SK-N-SH treated with all-trans-retinoic acid at 6 μM for 48 hours (cell line): Measurements from ENCODE around the gene NTM.

ENCODE experiments used
- ATAC-seq: fragments of 200-7000 bp; cut with Tn5 transposase; 3 replicates; pipeline ENCODE4 v1.9.1; 2020; ENCODE audit warnings: mild to moderate bottlenecking, moderate library complexity
- ARNTL ChIP-seq: fragments of 450-650 bp; formaldehyde crosslinking; IDR thresholded peaks from 2 replicates; pipeline ENCODE4 v1.5.0; 2020; ENCODE audit warnings: low read depth, mild to moderate bottlenecking, moderate library complexity, borderline replicate concordance
- BACH2 ChIP-seq: fragments of 250-450 bp; sonication (Bioruptor Pico); IDR thresholded peaks from 2 replicates; pipeline ENCODE4 v1.9.0; 2021; ENCODE audit warnings: mild to moderate bottlenecking, borderline replicate concordance
- CREB5 ChIP-seq: fragments of 250-450 bp; sonication (Bioruptor Pico); IDR thresholded peaks from 2 replicates; pipeline ENCODE4 v1.5.1; 2020; ENCODE audit warnings: low read depth, mild to moderate bottlenecking, moderate library complexity
- ESRRG ChIP-seq: fragments of 250-450 bp; sonication (Bioruptor Pico); IDR thresholded peaks from 2 replicates; pipeline ENCODE4 v1.6.1; 2021; ENCODE audit warnings: mild to moderate bottlenecking
- GLIS3 ChIP-seq: fragments of 250-450 bp; sonication (Bioruptor Pico); IDR thresholded peaks from 2 replicates; pipeline ENCODE4 v1.5.0; 2020; ENCODE audit warnings: mild to moderate bottlenecking, moderate library complexity
- ISL1 ChIP-seq: fragments of 250-450 bp; sonication (Bioruptor Pico); IDR thresholded peaks from 2 replicates; pipeline ENCODE4 v2.1.2; 2022; ENCODE audit warnings: mild to moderate bottlenecking, moderate library complexity
- OSR1 ChIP-seq: fragments of 250-450 bp; sonication (Bioruptor Pico); IDR thresholded peaks from 2 replicates; pipeline ENCODE4 v1.8.0; 2022; ENCODE audit warnings: moderate library complexity, mild to moderate bottlenecking, inconsistent platforms
- PATZ1 ChIP-seq: fragments of 250-450 bp; sonication (Bioruptor Pico); IDR thresholded peaks from 2 replicates; pipeline ENCODE4 v1.8.0; 2020; ENCODE audit warnings: mild to moderate bottlenecking, moderate library complexity, borderline replicate concordance
- POU6F1 ChIP-seq: fragments of 250-450 bp; sonication (Bioruptor Pico); IDR thresholded peaks from 2 replicates; pipeline ENCODE4 v1.8.0; 2021; ENCODE audit warnings: low read depth, mild to moderate bottlenecking, moderate library complexity, borderline replicate concordance
- PPARA ChIP-seq: fragments of 250-450 bp; sonication (Bioruptor Pico); IDR thresholded peaks from 2 replicates; pipeline ENCODE4 v1.5.0; 2020; ENCODE audit warnings: mild to moderate bottlenecking, borderline replicate concordance
- RARB ChIP-seq: fragments of 250-450 bp; sonication (Bioruptor Pico); IDR thresholded peaks from 2 replicates; pipeline ENCODE4 v1.8.0; 2021; ENCODE audit warnings: mild to moderate bottlenecking, moderate library complexity
- SNAI2 ChIP-seq: fragments of 250-450 bp; sonication (Bioruptor Pico); IDR thresholded peaks from 2 replicates; pipeline ENCODE4 v1.5.0; 2020; ENCODE audit warnings: mild to moderate bottlenecking, moderate library complexity
- ZC3H10 ChIP-seq: fragments of 250-450 bp; sonication (Bioruptor Pico); IDR thresholded peaks from 2 replicates; pipeline ENCODE4 v1.5.1; 2021; ENCODE audit warnings: mild to moderate bottlenecking, moderate library complexity
- ZFP3 ChIP-seq: fragments of 250-450 bp; sonication (Bioruptor Pico); IDR thresholded peaks from 2 replicates; pipeline ENCODE4 v1.5.0; 2020; ENCODE audit warnings: mild to moderate bottlenecking, moderate library complexity
- ZFP30 ChIP-seq: fragments of 450-650 bp; formaldehyde crosslinking; IDR thresholded peaks from 2 replicates; pipeline ENCODE4 v1.5.0; 2022; ENCODE audit warnings: mild to moderate bottlenecking, moderate library complexity
- ZNF565 ChIP-seq: fragments of 450-650 bp; formaldehyde crosslinking; conservative IDR thresholded peaks from 2 replicates; pipeline ENCODE4 v1.5.0; 2020; ENCODE audit warnings: low read depth, mild to moderate bottlenecking, moderate library complexity
- ZNF70 ChIP-seq: fragments of 450-650 bp; formaldehyde crosslinking; IDR thresholded peaks from 2 replicates; pipeline ENCODE4 v1.5.0; 2020; ENCODE audit warnings: mild to moderate bottlenecking, moderate library complexity
- TF ChIP-seq, protein P1 (sequence below): fragments of 250-450 bp; sonication (Bioruptor Pico); IDR thresholded peaks from 2 replicates; pipeline ENCODE4 v1.5.1; 2021; ENCODE audit warnings: mild to moderate bottlenecking, moderate library complexity

Gene NTM

DNA sequence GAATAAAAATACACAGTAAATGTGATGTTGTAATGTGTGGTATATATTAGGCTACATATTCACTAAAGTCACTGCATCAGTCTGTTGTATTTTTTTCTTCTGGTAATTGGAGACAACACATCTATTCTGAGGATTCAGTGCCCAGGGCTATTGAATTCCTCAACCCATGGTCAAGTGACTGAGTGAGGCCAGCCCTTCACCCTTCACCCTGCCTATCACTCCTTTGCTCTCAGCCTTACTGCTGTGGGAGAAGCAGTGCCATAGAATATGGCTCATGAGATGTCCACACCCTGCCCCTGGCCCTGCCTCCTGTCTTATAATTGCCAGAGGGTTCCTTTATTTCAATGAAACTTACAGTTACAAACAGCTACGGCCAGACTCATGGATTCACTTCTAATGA lies 295.6 kb downstream of the NTM start (continued):
- TF ChIP-seq, protein P1, sequence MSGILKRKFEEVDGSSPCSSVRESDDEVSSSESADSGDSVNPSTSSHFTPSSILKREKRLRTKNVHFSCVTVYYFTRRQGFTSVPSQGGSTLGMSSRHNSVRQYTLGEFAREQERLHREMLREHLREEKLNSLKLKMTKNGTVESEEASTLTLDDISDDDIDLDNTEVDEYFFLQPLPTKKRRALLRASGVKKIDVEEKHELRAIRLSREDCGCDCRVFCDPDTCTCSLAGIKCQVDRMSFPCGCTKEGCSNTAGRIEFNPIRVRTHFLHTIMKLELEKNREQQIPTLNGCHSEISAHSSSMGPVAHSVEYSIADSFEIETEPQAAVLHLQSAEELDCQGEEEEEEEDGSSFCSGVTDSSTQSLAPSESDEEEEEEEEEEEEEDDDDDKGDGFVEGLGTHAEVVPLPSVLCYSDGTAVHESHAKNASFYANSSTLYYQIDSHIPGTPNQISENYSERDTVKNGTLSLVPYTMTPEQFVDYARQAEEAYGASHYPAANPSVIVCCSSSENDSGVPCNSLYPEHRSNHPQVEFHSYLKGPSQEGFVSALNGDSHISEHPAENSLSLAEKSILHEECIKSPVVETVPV (CRISPR knock-in tag): no peak
- no peak for TF ChIP-seq SNAI2 (CRISPR knock-in tag)
- TF ChIP-seq, all 23 proteins: peak for 0

- no peak for ATAC-seq
- TF ChIP-seq ZNF565 (no peak), PATZ1 (CRISPR knock-in tag) (no peak), OSR1 (CRISPR knock-in tag) (no peak), ISL1 (CRISPR knock-in tag) (no peak)
- TF ChIP-seq, all 23 proteins: peak for 0
These were observed 296.2 kb downstream of the NTM start for GRCh38 chr11:131666617-131667016.

DNA sequence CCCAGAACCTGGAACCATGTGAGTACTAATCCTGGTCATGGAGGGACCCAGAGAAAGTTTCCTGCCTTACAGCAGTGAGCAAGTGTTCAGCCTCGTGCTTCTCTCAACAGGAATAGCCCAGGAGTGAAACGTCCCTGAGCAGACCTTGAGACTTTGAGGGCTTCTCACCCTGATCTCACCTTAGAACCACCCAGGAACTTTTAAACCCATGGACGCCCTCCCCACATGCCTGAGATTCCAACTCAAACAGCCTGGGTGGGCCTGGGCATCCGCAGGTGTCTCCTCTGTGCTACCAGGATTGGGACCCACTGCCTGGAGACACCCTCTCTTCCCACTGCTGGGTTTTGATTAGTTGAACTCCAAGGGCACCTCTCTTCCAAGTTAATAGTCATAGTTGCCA lies 297.2 kb downstream of the NTM start:
- no peak for TF ChIP-seq OSR1 (CRISPR knock-in tag)
- TF ChIP-seq CREB5: no peak
- no peak for TF ChIP-seq SNAI2 (CRISPR knock-in tag)
- no peak for TF ChIP-seq PPARA (CRISPR knock-in tag)
- no peak for TF ChIP-seq ZNF565
- TF ChIP-seq ZC3H10 (CRISPR knock-in tag): no peak
- TF ChIP-seq ESRRG (CRISPR knock-in tag): no peak
- TF ChIP-seq POU6F1 (CRISPR knock-in tag): no peak
- ATAC-seq: no peak

- TF ChIP-seq ZFP3 (no peak), ZFP30 (CRISPR knock-in tag) (no peak)
- ATAC-seq: peak; percentile 77
These were observed 298.3 kb downstream of the NTM start for GRCh38 chr11:131668500-131669400.

DNA sequence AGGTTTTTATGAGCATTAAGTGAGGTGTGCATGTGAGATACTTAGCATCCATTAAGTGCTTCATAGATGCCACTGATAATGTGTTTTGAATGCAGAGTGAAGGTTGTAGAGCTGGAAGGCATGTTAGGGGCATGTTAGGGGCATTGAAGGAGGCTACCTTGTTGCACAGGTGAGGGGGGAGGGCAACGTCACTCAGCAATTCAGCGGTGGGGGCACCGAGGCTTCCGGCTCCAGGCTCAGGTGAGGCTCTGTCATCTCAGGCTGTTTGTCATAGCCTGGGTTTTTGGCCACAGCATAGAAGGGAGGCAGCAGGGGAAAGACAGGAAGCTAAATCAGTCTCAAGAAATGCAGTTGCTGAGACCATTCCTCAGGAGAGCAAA lies 299.0 kb downstream of the NTM start:
- ATAC-seq: no peak
- TF ChIP-seq, protein P1 (CRISPR knock-in tag): no peak
- TF ChIP-seq ARNTL (CRISPR knock-in tag) (no peak), SNAI2 (CRISPR knock-in tag) (no peak), OSR1 (CRISPR knock-in tag) (no peak), GLIS3 (no peak), ZFP3 (no peak)

DNA sequence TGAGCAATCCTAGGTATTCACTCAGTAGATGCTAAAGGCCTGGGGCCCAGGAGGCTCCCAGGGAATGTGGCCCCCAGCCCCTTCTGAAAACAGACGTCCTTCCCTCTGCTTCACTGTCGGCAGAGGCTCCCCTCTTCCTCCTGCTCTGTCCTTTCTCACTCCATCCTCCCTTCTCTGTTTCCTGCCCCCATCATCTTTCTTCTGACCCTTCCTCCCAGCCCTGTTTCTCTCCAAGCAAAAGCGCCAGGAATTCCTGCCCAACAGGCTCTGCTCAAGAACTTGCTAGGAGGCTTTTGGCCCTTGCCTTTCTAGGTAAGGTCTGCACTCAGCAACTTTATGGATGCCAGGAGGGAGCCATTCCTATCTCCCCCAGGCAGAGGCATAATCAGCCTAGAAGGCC lies 300.5 kb downstream of the NTM start:
- no peak for ATAC-seq
- TF ChIP-seq ARNTL (CRISPR knock-in tag) (no peak), POU6F1 (CRISPR knock-in tag) (no peak), ZNF70 (CRISPR knock-in tag) (no peak), ZNF565 (no peak), BACH2 (CRISPR knock-in tag) (no peak), ISL1 (CRISPR knock-in tag) (no peak), PATZ1 (CRISPR knock-in tag) (no peak), CREB5 (no peak), RARB (no peak)
